HG03135 (cell line): ENCODE data around the gene LANCL2.
"Not testable (repeated sequence)": the region's sequence is repeated elsewhere in the genome, so short reads cannot be mapped to it uniquely, and the experiment has no call there.

ENCODE experiments used
- ATAC-seq: cut with Tn5 transposase; IDR thresholded peaks from one replicate; pipeline ENCODE4 v1.9.1; 2021; ENCODE audit warnings: mild to moderate bottlenecking, moderate library complexity; ENCODE audit not compliant: unreplicated experiment

LANCL2 gene

GRCh38 chr7:55365205-55365674 is at the start of gene LANCL2:
TSS of gene LANCL2 (plus strand) at chr7:55365337. CDS start at chr7:55366026, 689 bp downstream.
- ATAC-seq = peak; percentile 31

- no peak for ATAC-seq
Observed at GRCh38 chr7:55325371-55325792, 39.8 kb upstream of the LANCL2 start.

- ATAC-seq = no peak
Observed at GRCh38 chr7:55326081-55326835, 38.9 kb upstream of the LANCL2 start.

GRCh38 chr7:55326945-55327626 is 38.1 kb upstream of the LANCL2 start:
- ATAC-seq = no peak

- ATAC-seq = no peak
Observed at GRCh38 chr7:55335151-55335550, 30.0 kb upstream of the LANCL2 start.

GRCh38 chr7:55335786-55336185 is 29.4 kb upstream of the LANCL2 start:
- no peak for ATAC-seq

GRCh38 chr7:55336540-55336939 is 28.6 kb upstream of the LANCL2 start:
- ATAC-seq = no peak

- no peak for ATAC-seq
Observed at GRCh38 chr7:55339033-55340000, 25.8 kb upstream of the LANCL2 start.

- no peak for ATAC-seq
Observed at GRCh38 chr7:55342216-55342871, 22.8 kb upstream of the LANCL2 start.

GRCh38 chr7:55343002-55343781 is 21.9 kb upstream of the LANCL2 start:
- ATAC-seq = no peak

GRCh38 chr7:55343860-55344606 is 21.1 kb upstream of the LANCL2 start:
- ATAC-seq = no peak

GRCh38 chr7:55344840-55345239 is 20.3 kb upstream of the LANCL2 start:
- ATAC-seq = no peak

- ATAC-seq = no peak
Observed at GRCh38 chr7:55345292-55345691, 19.8 kb upstream of the LANCL2 start.

GRCh38 chr7:55348502-55348901 is 16.6 kb upstream of the LANCL2 start:
- ATAC-seq = no peak

GRCh38 chr7:55349121-55349520 is 16.0 kb upstream of the LANCL2 start:
- no peak for ATAC-seq

- ATAC-seq = no peak
Observed at GRCh38 chr7:55350281-55350680, 14.9 kb upstream of the LANCL2 start.

- no peak for ATAC-seq
Observed at GRCh38 chr7:55351263-55351662, 13.9 kb upstream of the LANCL2 start.

GRCh38 chr7:55352947-55353273 is 12.2 kb upstream of the LANCL2 start:
- ATAC-seq = not testable (repeated sequence)

- no peak for ATAC-seq
Observed at GRCh38 chr7:55360486-55360885, 4.7 kb upstream of the LANCL2 start.
